Suprapubic skin (tissue), 4 donors: Measurements from ENCODE around the gene ZNF283.

Experiments used
- CTCF ChIP-seq, 2 donors: fragments of 200-600 bp in 1 of 2; fragments of 450-650 bp in 1 of 2; sonication (generic) in 1 of 2; IDR thresholded peaks; one replicate each; pipeline ENCODE4 v1.5.1; 2016 to 2019; ENCODE audit warnings: antibody characterized with exemption in 2 of 2, mild to moderate bottlenecking in 1 of 2, moderate library complexity in 1 of 2
- EP300 ChIP-seq: sonication (generic); formaldehyde crosslinking; IDR thresholded peaks from one replicate; pipeline ENCODE4 v1.6.1; 2017; ENCODE audit warnings: antibody characterized with exemption
- POLR2AphosphoS5 ChIP-seq, 3 donors: sonication (generic); formaldehyde crosslinking; IDR thresholded peaks; one replicate each; pipeline ENCODE4 v1.6.1; 2017; ENCODE audit warnings: antibody characterized with exemption in 3 of 3

GRCh38 chr19:43798546-43799409 is 28.3 kb upstream of the ZNF283 start:
- TF ChIP-seq CTCF (IDR thresholded peaks at IDR 0.05) (no peak), EP300 (no peak), POLR2AphosphoS5 (IDR thresholded peaks at IDR 0.05) (peak in 1 of 3 donors; percentile 66)
